Hepatocyte (in vitro differentiated cells): ENCODE data around the gene SPAG16.

Source experiments
- CTCF ChIP-seq: fragments of 200-600 bp; sonication (generic); IDR thresholded peaks from 2 replicates; pipeline ENCODE4 v1.5.1; 2016; ENCODE audit warnings: antibody characterized with exemption, mild to moderate bottlenecking; ENCODE audit not compliant: poor library complexity
- EZH2 ChIP-seq: fragments of 200-600 bp; sonication (generic); IDR thresholded peaks from 2 replicates; pipeline ENCODE4 v1.6.1; 2016; ENCODE audit warnings: antibody characterized with exemption, mild to moderate bottlenecking, borderline replicate concordance

GRCh38 chr2:213885485-213885884 is 601.2 kb downstream of the SPAG16 start:
- TF ChIP-seq CTCF (no peak), EZH2 (no peak)
